Omental fat pad (tissue), 4 donors: ENCODE results near the gene FSD1L. TPM values are rescaled to one million over a fixed set of nuclear protein-coding genes. Genes with fewer than 3 reads are reported as not detected.

Experiments
- ATAC-seq: fragments of 150-250 bp; one replicate; pipeline ENCODE4 v1.9.1; 2016; ENCODE audit warnings: mild to moderate bottlenecking, moderate library complexity; ENCODE audit not compliant: low FRiP score
- DNase-seq: peaks from one replicate; pipeline ENCODE4 v3.0.0-alpha.2; 2019; ENCODE audit warnings: low spot score
- CTCF ChIP-seq, 3 donors: fragments of 450-650 bp; IDR thresholded peaks; one replicate each; pipeline ENCODE4 v1.5.1; 2016 to 2017; ENCODE audit warnings: antibody characterized with exemption in 3 of 3, mild to moderate bottlenecking in 3 of 3, moderate library complexity in 2 of 3
- total RNA-seq, 4 donors: library from RNA; depleted of rRNA; stranded (reverse); fragments of >200 nt; gene quantifications; one replicate each; pipeline ENCODE4 v1.1.0, GENCODE V29; 2016

FSD1L gene
- total RNA-seq, 4 donors from 2014 or later: 2.9 to 9.5 (median 6.0) TPM

GRCh38 chr9:105413525-105413924 is 34.3 kb upstream of the FSD1L start:
- no peak for ATAC-seq
- no peak for TF ChIP-seq CTCF (IDR thresholded peaks at IDR 0.05)
- no peak for DNase-seq

- peak; percentile 71 for ATAC-seq
- DNase-seq: peak; percentile 39
- TF ChIP-seq CTCF (IDR thresholded peaks at IDR 0.05): peak in 2 of 3 donors; percentile 39 to 72
These were observed 32.7 kb upstream of the FSD1L start for GRCh38 chr9:105414947-105415661.

- DNase-seq (no peak), ATAC-seq (no peak)
- no peak for TF ChIP-seq CTCF (IDR thresholded peaks at IDR 0.05)
These were observed 32.2 kb upstream of the FSD1L start for GRCh38 chr9:105415662-105415980.

GRCh38 chr9:105416840-105417239 is 31.0 kb upstream of the FSD1L start:
- DNase-seq: no peak
- no peak for TF ChIP-seq CTCF (IDR thresholded peaks at IDR 0.05)
- no peak for ATAC-seq

- no peak for TF ChIP-seq CTCF (IDR thresholded peaks at IDR 0.05)
- no peak for ATAC-seq
- DNase-seq: no peak
These were observed 29.0 kb upstream of the FSD1L start for GRCh38 chr9:105418588-105419500.

- DNase-seq (no peak), ATAC-seq (no peak)
- no peak for TF ChIP-seq CTCF (IDR thresholded peaks at IDR 0.05)
These were observed 27.8 kb upstream of the FSD1L start for GRCh38 chr9:105419816-105420597.
